Measurements from ENCODE around the gene CCDC83. TPM values are rescaled to one million over a fixed set of nuclear protein-coding genes. Genes with fewer than 3 reads are reported as not detected.

The CCDC83 gene
- total RNA-seq, 1 experiment from 2014 or later: not detected

DNA sequence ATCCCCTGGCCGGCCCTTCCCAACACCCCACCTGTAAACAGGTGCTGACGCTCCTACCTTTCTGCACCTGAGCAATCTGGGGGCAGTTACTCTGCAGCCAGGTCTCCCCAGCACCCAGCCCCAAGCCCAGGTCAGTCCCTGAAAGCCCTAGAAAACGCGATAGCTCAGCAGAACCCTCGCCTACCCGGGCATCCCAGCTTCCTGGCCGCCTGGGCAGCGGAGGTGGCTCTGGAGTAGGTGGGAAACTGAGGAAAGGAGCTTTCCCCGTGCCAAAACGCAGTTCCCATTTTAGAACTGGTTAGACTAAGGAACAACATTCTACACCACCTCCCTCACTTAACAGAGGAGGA lies 44.7 kb upstream of the CCDC83 start:
- Histone ChIP-seq H2BK20ac (ENCODE audit: low read depth, low read length, poor library complexity, severe bottlenecking) (no peak overlapping the region), H4K20me1 (ENCODE audit: control insufficient read depth, insufficient read depth, insufficient read length) (peaks cover 3% of the 10 kb centered on the region), H3K4ac (ENCODE audit: low read depth, low read length) (no peak overlapping the region), H2BK120ac (ENCODE audit: low read depth, low read length, poor library complexity, severe bottlenecking) (no peak overlapping the region), H2BK12ac (ENCODE audit: insufficient read length, low read depth, low read length) (no peak overlapping the region), H4K5ac (ENCODE audit: insufficient read length, low read depth, low read length) (no peak overlapping the region), H3K4me2 (ENCODE audit: insufficient read depth, insufficient read length, low read length) (peak overlapping the region; percentile 86), H3K18ac (ENCODE audit: insufficient read length, low read depth, low read length) (no peak overlapping the region), H2AFZ (ENCODE audit: low read length) (no peak overlapping the region), H3K79me1 (ENCODE audit: insufficient read depth, low read depth, low read length, poor library complexity, severe bottlenecking) (no peaks in the 10 kb centered on the region), H3K27ac (ENCODE audit: insufficient read length, low read depth, low read length) (no peak overlapping the region), H3K23me2 (ENCODE audit: insufficient read length, low read depth, low read length, poor library complexity, severe bottlenecking) (peaks cover 11% of the 10 kb centered on the region), H3K23ac (ENCODE audit: insufficient read length, low read depth, low read length) (no peak overlapping the region), H2BK5ac (ENCODE audit: insufficient read length, low read length) (no peak overlapping the region), H3K14ac (ENCODE audit: insufficient read depth, low read length) (no peak overlapping the region), H4K91ac (ENCODE audit: insufficient read length, low read depth, low read length) (no peak overlapping the region), H3T11ph (ENCODE audit: low read length) (no peak overlapping the region), H2BK15ac (ENCODE audit: low read depth, low read length) (no peak overlapping the region), H2AK5ac (ENCODE audit: insufficient read length, low read length) (no peak overlapping the region), H3K79me2 (ENCODE audit: insufficient read depth, low read length) (no peaks in the 10 kb centered on the region), H3K9ac (ENCODE audit: extremely low read depth, insufficient read length, low read length) (no peak overlapping the region), H3K9me3 (ENCODE audit: control insufficient read depth, low read depth, low read length) (no peaks in the 10 kb centered on the region), H3K4me1 (ENCODE audit: insufficient read depth, low read length) (no peaks in the 10 kb centered on the region), H3K56ac (ENCODE audit: insufficient read length, low read depth, low read length) (no peak overlapping the region), H4K8ac (replicated peaks; ENCODE audit: insufficient read length, low read depth, low read length) (no peak overlapping the region), H3K27me3 (ENCODE audit: insufficient read depth, low read length) (peaks cover 1% of the 10 kb centered on the region; the same call in 1 of the 2 replicates)
- H3K27me3 Mint-ChIP-seq (ENCODE audit: low read depth): peaks cover 47% of the 10 kb centered on the region
- TF ChIP-seq, protein P1, sequence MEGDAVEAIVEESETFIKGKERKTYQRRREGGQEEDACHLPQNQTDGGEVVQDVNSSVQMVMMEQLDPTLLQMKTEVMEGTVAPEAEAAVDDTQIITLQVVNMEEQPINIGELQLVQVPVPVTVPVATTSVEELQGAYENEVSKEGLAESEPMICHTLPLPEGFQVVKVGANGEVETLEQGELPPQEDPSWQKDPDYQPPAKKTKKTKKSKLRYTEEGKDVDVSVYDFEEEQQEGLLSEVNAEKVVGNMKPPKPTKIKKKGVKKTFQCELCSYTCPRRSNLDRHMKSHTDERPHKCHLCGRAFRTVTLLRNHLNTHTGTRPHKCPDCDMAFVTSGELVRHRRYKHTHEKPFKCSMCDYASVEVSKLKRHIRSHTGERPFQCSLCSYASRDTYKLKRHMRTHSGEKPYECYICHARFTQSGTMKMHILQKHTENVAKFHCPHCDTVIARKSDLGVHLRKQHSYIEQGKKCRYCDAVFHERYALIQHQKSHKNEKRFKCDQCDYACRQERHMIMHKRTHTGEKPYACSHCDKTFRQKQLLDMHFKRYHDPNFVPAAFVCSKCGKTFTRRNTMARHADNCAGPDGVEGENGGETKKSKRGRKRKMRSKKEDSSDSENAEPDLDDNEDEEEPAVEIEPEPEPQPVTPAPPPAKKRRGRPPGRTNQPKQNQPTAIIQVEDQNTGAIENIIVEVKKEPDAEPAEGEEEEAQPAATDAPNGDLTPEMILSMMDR (conservative IDR thresholded peaks at IDR 0.05): no peak
- DNase-seq: peak; percentile 41
- no CpG with 5 or more reads among the region's 10 CpGs for WGBS (ENCODE audit: extremely low coverage, insufficient read length, low lambda C conversion rate)
- H3K9me3 Mint-ChIP-seq: no peaks in the 10 kb centered on the region
- H3K4me1 Mint-ChIP-seq: peaks cover 15% of the 10 kb centered on the region in 2 experiments
- no peaks in the 10 kb centered on the region for H3K36me3 Mint-ChIP-seq (ENCODE audit: insufficient read depth in 1 of 3, low read depth in 3 of 3)
- H3K4me3 Mint-ChIP-seq: peak overlapping the region; percentile 74 to 86
- no peak overlapping the region for H3K27ac Mint-ChIP-seq

Measured in H9 (cell line).